ENCODE measurements around the gene ZNF581. TPM values are rescaled to one million over a fixed set of nuclear protein-coding genes. Genes with fewer than 3 reads are reported as not detected.

Gene ZNF581
- total RNA-seq, 3 donors from 2014 or later = 10.7 to 16.8 (median 16.7) TPM

- no peak for DNase-seq (ENCODE audit: low spot score in 2 of 2)
- TF ChIP-seq, protein P1, sequence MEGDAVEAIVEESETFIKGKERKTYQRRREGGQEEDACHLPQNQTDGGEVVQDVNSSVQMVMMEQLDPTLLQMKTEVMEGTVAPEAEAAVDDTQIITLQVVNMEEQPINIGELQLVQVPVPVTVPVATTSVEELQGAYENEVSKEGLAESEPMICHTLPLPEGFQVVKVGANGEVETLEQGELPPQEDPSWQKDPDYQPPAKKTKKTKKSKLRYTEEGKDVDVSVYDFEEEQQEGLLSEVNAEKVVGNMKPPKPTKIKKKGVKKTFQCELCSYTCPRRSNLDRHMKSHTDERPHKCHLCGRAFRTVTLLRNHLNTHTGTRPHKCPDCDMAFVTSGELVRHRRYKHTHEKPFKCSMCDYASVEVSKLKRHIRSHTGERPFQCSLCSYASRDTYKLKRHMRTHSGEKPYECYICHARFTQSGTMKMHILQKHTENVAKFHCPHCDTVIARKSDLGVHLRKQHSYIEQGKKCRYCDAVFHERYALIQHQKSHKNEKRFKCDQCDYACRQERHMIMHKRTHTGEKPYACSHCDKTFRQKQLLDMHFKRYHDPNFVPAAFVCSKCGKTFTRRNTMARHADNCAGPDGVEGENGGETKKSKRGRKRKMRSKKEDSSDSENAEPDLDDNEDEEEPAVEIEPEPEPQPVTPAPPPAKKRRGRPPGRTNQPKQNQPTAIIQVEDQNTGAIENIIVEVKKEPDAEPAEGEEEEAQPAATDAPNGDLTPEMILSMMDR (IDR thresholded peaks at IDR 0.05) = no peak
- no peak for TF ChIP-seq POLR2AphosphoS5 (IDR thresholded peaks at IDR 0.05)
- no peak for TF ChIP-seq POLR2A (IDR thresholded peaks at IDR 0.05)
- Histone ChIP-seq H3K27me3 (no peaks in the 10 kb centered on the region), H3K4me1 (peaks cover 3 to 7% of the 10 kb centered on the region in 2 donors), H3K9me3 (no peaks in the 10 kb centered on the region), H3K36me3 (no peaks in the 10 kb centered on the region), H3K4me3 (peak overlapping the region; percentile 88 to 98 (median 96)), H3K27ac (peak overlapping the region; percentile 86 to 92)
- intact Hi-C loops (cut with DNase I; ENCODE audit: low total_unique reads) = no loop called here
Observed at GRCh38 chr19:55649268-55650125, 6.0 kb downstream of the ZNF581 start.

GRCh38 chr19:55650126-55650557 lies 6.7 kb downstream of the ZNF581 start:
- intact Hi-C loops (cut with DNase I; ENCODE audit: low total_unique reads) = no loop called here
- H3K36me3 ChIP-seq = no peaks in the 10 kb centered on the region
- DNase-seq (ENCODE audit: low spot score in 2 of 2) = no peak
- no peak overlapping the region for H3K27ac ChIP-seq
- H3K4me3 ChIP-seq = no peak overlapping the region
- H3K9me3 ChIP-seq = no peaks in the 10 kb centered on the region
- H3K27me3 ChIP-seq = no peaks in the 10 kb centered on the region
- TF ChIP-seq, protein P1 (IDR thresholded peaks at IDR 0.05) = no peak
- TF ChIP-seq POLR2AphosphoS5 (IDR thresholded peaks at IDR 0.05) = no peak
- no peak for TF ChIP-seq POLR2A (IDR thresholded peaks at IDR 0.05)
- peaks cover 0 to 4% of the 10 kb centered on the region in 2 donors for H3K4me1 ChIP-seq

DNA sequence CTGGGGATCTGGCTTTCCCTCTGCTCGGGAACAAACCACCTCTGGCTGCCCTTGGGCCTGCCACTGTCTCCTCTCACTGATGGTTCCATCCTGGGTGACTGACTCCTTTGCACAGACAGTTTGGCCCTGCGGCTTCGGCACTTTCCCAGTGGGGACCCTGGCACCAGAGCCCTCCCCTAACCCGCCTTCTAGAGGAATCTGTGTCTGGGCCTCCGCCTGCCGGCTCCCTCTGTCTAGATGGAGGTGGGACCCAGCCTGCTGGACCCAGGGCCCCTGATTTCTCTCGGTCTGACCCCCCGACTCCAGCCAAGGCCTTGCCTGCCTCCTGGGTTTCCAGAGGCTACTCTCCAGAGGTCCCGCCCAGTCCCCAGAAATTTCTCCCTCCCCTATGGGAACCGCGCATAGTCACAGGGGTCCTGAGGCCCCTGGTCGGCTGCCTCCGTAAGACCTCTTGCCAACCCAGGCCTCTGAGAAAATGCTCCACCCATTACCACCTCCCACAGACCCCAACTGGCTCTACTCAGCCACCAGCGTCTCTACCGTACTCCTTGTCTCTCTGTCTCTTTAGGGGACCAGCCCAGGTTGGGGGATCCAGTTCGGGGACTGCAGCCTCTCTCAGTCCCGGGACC lies 7.3 kb downstream of the ZNF581 start:
- H3K36me3 ChIP-seq = no peaks in the 10 kb centered on the region
- intact Hi-C loops (cut with DNase I; ENCODE audit: low total_unique reads) = no loop called here

DNA sequence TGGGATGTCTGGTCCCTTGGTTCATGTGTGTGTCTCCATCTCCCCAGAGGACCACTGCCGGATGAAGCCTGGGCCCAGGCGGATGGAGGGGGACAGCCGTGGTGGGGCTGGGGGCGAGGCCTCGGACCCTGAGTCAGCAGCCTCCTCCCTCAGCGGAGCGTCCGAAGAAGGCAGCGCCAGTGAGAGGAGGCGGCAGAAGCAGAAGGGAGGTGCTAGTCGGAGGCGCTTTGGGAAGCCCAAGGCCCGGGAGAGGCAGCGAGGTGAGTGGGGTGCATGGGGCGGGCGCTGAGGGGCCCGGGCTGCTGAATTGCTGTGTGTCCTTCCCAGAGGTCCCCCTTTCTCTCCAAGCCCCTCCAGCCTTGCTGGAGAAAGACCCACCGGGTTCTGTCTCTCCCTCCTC lies 7.8 kb downstream of the ZNF581 start:
- TF ChIP-seq POLR2A (IDR thresholded peaks at IDR 0.05) (no peak), POLR2AphosphoS5 (IDR thresholded peaks at IDR 0.05) (no peak)
- TF ChIP-seq, protein P1 (IDR thresholded peaks at IDR 0.05) = no peak
- H3K27me3 ChIP-seq = no peaks in the 10 kb centered on the region
- peaks cover 4 to 5% of the 10 kb centered on the region in 2 donors for H3K4me1 ChIP-seq
- DNase-seq (ENCODE audit: low spot score in 2 of 2) = no peak
- no peaks in the 10 kb centered on the region for H3K36me3 ChIP-seq
- no peak overlapping the region for H3K4me3 ChIP-seq
- H3K27ac ChIP-seq = no peak overlapping the region
- no peaks in the 10 kb centered on the region for H3K9me3 ChIP-seq
- intact Hi-C loops (cut with DNase I; ENCODE audit: low total_unique reads) = no loop called here

More for the DNA sequence above, 7.3 kb downstream of the ZNF581 start:
- Histone ChIP-seq H3K27ac (no peak overlapping the region), H3K27me3 (no peaks in the 10 kb centered on the region), H3K4me3 (no peak overlapping the region), H3K4me1 (peaks cover 0 to 4% of the 10 kb centered on the region in 2 donors), H3K9me3 (no peaks in the 10 kb centered on the region)
- TF ChIP-seq POLR2A (IDR thresholded peaks at IDR 0.05) (no peak), POLR2AphosphoS5 (IDR thresholded peaks at IDR 0.05) (no peak)
- TF ChIP-seq, protein P1 (IDR thresholded peaks at IDR 0.05) = no peak
- no peak for DNase-seq (ENCODE audit: low spot score in 2 of 2)
